Neural cell (in vitro differentiated cells): ENCODE measurements around the gene BORCS5. TPM values are rescaled to one million over a fixed set of nuclear protein-coding genes. Genes with fewer than 3 reads are reported as not detected.

Experiments used
- H2AFZ ChIP-seq: fragments of 200-600, 300-800 bp; sonication (generic), shearing (Covaris generic); 2 replicates; pipeline ENCODE4 v1.6.0; 2014; ENCODE audit warnings: low read depth, mild to moderate bottlenecking, antibody characterized with exemption, low read length, moderate library complexity
- H3F3A ChIP-seq: fragments of 200-600 bp; shearing (Covaris generic); 2 replicates; pipeline ENCODE4 v1.6.1; 2016; ENCODE audit warnings: mild to moderate bottlenecking, moderate library complexity, mixed read lengths, antibody characterized with exemption, low read length; ENCODE audit not compliant: insufficient read depth, poor library complexity, severe bottlenecking
- H3K27ac ChIP-seq: fragments of 200-600, 300-800 bp; sonication (generic), shearing (Covaris generic); 2 replicates; pipeline ENCODE4 v1.5.1; 2014; ENCODE audit warnings: mild to moderate bottlenecking, low read length, moderate library complexity
- H3K27me3 ChIP-seq: fragments of 300-800, 200-600 bp; sonication (generic), shearing (Covaris generic); 2 replicates; pipeline ENCODE4 v1.6.0; 2014; ENCODE audit warnings: mild to moderate bottlenecking, low read depth, low read length, moderate library complexity; ENCODE audit not compliant: insufficient read depth
- H3K36me3 ChIP-seq: fragments of 300-800, 200-600 bp; sonication (generic), shearing (Covaris generic); 2 replicates; pipeline ENCODE4 v1.5.1; 2014; ENCODE audit warnings: mild to moderate bottlenecking, antibody characterized with exemption, low read length, moderate library complexity; ENCODE audit not compliant: insufficient read depth
- H3K4me2 ChIP-seq: fragments of 300-800, 200-600 bp; sonication (generic), shearing (Covaris generic); 2 replicates; pipeline ENCODE4 v1.6.0; 2014; ENCODE audit warnings: mild to moderate bottlenecking, low read length
- H3K4me3 ChIP-seq: fragments of 300-800, 200-600 bp; sonication (generic), shearing (Covaris generic); 2 replicates; pipeline ENCODE4 v1.5.1; 2014; ENCODE audit warnings: mild to moderate bottlenecking, low read length, moderate library complexity
- H3K79me2 ChIP-seq: fragments of 200-600 bp; shearing (Covaris generic); replicated peaks from 2 replicates; pipeline ENCODE4 v1.6.0; 2014; ENCODE audit warnings: mild to moderate bottlenecking, low read length, moderate library complexity; ENCODE audit not compliant: insufficient read depth
- H3K9ac ChIP-seq: fragments of 300-800, 200-600 bp; sonication (generic), shearing (Covaris generic); 2 replicates; pipeline ENCODE4 v1.6.1; 2016; ENCODE audit warnings: mild to moderate bottlenecking, low read length, mixed read lengths
- H3K9me2 ChIP-seq: fragments of 200-600 bp; shearing (Covaris generic); 2 replicates; pipeline ENCODE4 v1.6.1; 2016; ENCODE audit warnings: mild to moderate bottlenecking, low read length, mixed read lengths; ENCODE audit not compliant: insufficient read depth
- H3K9me3 ChIP-seq: fragments of 200-600, 300-800 bp; sonication (generic), shearing (Covaris generic); 2 replicates; pipeline ENCODE4 v1.6.1; 2016; ENCODE audit warnings: mild to moderate bottlenecking, mixed run types, low read length, moderate library complexity, mixed read lengths
- H4K20me1 ChIP-seq: fragments of 200-600 bp; shearing (Covaris generic); 2 replicates; pipeline ENCODE4 v1.6.1; 2016; ENCODE audit warnings: mild to moderate bottlenecking, mixed run types; ENCODE audit not compliant: insufficient read depth
- CTCF ChIP-seq: fragments of 450-650 bp; IDR thresholded peaks from 2 replicates; pipeline ENCODE4 v1.5.1; 2014; ENCODE audit warnings: antibody characterized with exemption, mild to moderate bottlenecking, moderate library complexity; ENCODE audit not compliant: poor library complexity, severe bottlenecking
- EP300 ChIP-seq: fragments of 450-650 bp; conservative IDR thresholded peaks from 2 replicates; pipeline ENCODE4 v1.6.1; 2014; ENCODE audit warnings: antibody characterized with exemption, mild to moderate bottlenecking, moderate library complexity; ENCODE audit not compliant: poor library complexity, severe bottlenecking
- EZH2 ChIP-seq: fragments of 200-600, 300-800 bp; shearing (Covaris generic), sonication (generic); IDR thresholded peaks from 2 replicates; pipeline ENCODE4 v1.6.1; 2014; ENCODE audit warnings: antibody characterized with exemption, low read length, borderline replicate concordance, mild to moderate bottlenecking; ENCODE audit not compliant: insufficient read depth, poor library complexity, severe bottlenecking
- MXI1 ChIP-seq: fragments of 450-650 bp; conservative IDR thresholded peaks from 2 replicates; pipeline ENCODE4 v1.6.1; 2014; ENCODE audit warnings: antibody characterized with exemption, mild to moderate bottlenecking; ENCODE audit not compliant: poor library complexity, severe bottlenecking
- POLR2AphosphoS5 ChIP-seq: IDR thresholded peaks from 2 replicates; pipeline ENCODE4 v1.6.1; 2012
- RAD21 ChIP-seq: fragments of 450-650 bp; conservative IDR thresholded peaks from 2 replicates; pipeline ENCODE4 v1.6.1; 2014; ENCODE audit warnings: antibody characterized with exemption, mild to moderate bottlenecking, moderate library complexity
- REST ChIP-seq: IDR thresholded peaks from 2 replicates; pipeline ENCODE4 v1.6.1; 2012; ENCODE audit warnings: borderline replicate concordance
- SMC3 ChIP-seq: fragments of 450-650 bp; conservative IDR thresholded peaks from 2 replicates; pipeline ENCODE4 v1.6.1; 2014; ENCODE audit warnings: antibody characterized with exemption, mild to moderate bottlenecking, moderate library complexity; ENCODE audit not compliant: poor library complexity
- TAF1 ChIP-seq: IDR thresholded peaks from 2 replicates; pipeline ENCODE4 v1.6.1; 2012; ENCODE audit warnings: low read depth
- polyA plus RNA-seq: library from polyadenylated mRNA; depleted of rRNA; stranded (reverse); fragments of >200 nt; gene quantifications from 2 replicates; pipeline ENCODE4 v1.2.3, GENCODE V29; 2014

BORCS5 gene
- polyA plus RNA-seq, 1 donor from 2014 or later, result 14.2 TPM

GRCh38 chr12:12380949-12381593 is 24.2 kb downstream of the BORCS5 start:
- H3K9me2 ChIP-seq, result no peaks in the 10 kb centered on the region
- H3K27ac ChIP-seq, result no peak overlapping the region
- H4K20me1 ChIP-seq, result no peaks in the 10 kb centered on the region
- H3K9me3 ChIP-seq, result no peaks in the 10 kb centered on the region
- TF ChIP-seq MXI1 (no peak), SMC3 (no peak), REST (no peak), POLR2AphosphoS5 (no peak)
- H3K27me3 ChIP-seq, result no peaks in the 10 kb centered on the region
- no peaks in the 10 kb centered on the region for H3K36me3 ChIP-seq
- no peak overlapping the region for H3K9ac ChIP-seq
- no peak overlapping the region for H2AFZ ChIP-seq
- H3F3A ChIP-seq, result no peaks in the 10 kb centered on the region
- no peak overlapping the region for H3K4me3 ChIP-seq
- H3K79me2 ChIP-seq, result no peaks in the 10 kb centered on the region
- no peak overlapping the region for H3K4me2 ChIP-seq

- no peak overlapping the region for H3K27ac ChIP-seq
- no peaks in the 10 kb centered on the region for H3K9me3 ChIP-seq
- TF ChIP-seq EZH2 (no peak), CTCF (no peak), TAF1 (no peak), REST (no peak), POLR2AphosphoS5 (no peak), MXI1 (no peak), SMC3 (no peak), EP300 (no peak), RAD21 (no peak)
- no peak overlapping the region for H3K4me2 ChIP-seq
- no peaks in the 10 kb centered on the region for H4K20me1 ChIP-seq
- no peaks in the 10 kb centered on the region for H3K27me3 ChIP-seq
- H3K4me3 ChIP-seq, result no peak overlapping the region
- no peak overlapping the region for H3K9ac ChIP-seq
- H3K36me3 ChIP-seq, result no peaks in the 10 kb centered on the region
- H2AFZ ChIP-seq, result no peak overlapping the region
- no peaks in the 10 kb centered on the region for H3K79me2 ChIP-seq
- H3K9me2 ChIP-seq, result no peaks in the 10 kb centered on the region
- H3F3A ChIP-seq, result no peaks in the 10 kb centered on the region
These were observed 25.1 kb downstream of the BORCS5 start for GRCh38 chr12:12381982-12382381.
